ENCODE data around the gene ANKRD24. TPM values are rescaled to one million over a fixed set of nuclear protein-coding genes. Genes with fewer than 3 reads are reported as not detected.

The ANKRD24 gene
- total and polyA plus RNA-seq, 4 donors, result 0.68 to 2.4 (median 1.3) TPM

DNA sequence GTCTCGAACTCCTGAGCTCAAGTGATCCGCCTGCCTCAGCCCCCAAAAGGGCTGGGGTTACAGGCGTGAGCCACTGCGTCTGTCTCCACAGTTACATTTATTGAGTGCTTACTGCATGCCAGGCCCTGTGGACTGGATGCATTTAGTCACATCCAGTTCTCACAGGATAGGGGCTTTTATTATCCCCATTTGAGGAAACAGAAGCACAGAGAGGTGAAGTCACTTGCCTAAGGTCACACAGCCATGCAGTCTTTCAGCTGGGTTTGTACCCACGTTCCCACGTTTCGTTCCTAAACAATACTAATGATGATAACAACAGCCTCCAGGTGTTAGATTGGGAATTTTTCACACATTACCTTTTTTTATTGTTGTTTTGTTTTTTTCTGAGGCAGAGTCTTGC is 37.7 kb downstream of the ANKRD24 start:
- TF ChIP-seq, protein P1, sequence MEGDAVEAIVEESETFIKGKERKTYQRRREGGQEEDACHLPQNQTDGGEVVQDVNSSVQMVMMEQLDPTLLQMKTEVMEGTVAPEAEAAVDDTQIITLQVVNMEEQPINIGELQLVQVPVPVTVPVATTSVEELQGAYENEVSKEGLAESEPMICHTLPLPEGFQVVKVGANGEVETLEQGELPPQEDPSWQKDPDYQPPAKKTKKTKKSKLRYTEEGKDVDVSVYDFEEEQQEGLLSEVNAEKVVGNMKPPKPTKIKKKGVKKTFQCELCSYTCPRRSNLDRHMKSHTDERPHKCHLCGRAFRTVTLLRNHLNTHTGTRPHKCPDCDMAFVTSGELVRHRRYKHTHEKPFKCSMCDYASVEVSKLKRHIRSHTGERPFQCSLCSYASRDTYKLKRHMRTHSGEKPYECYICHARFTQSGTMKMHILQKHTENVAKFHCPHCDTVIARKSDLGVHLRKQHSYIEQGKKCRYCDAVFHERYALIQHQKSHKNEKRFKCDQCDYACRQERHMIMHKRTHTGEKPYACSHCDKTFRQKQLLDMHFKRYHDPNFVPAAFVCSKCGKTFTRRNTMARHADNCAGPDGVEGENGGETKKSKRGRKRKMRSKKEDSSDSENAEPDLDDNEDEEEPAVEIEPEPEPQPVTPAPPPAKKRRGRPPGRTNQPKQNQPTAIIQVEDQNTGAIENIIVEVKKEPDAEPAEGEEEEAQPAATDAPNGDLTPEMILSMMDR (IDR thresholded peaks at IDR 0.05; ENCODE audit: control extremely low read depth, extremely low read depth), result no peak
- no peaks in the 10 kb centered on the region for H3K4me1 ChIP-seq (ENCODE audit: control insufficient read depth in 5 of 5, insufficient read depth in 5 of 5, low read length in 5 of 5)
- ATAC-seq (ENCODE audit: insufficient read depth, low FRiP score), result no peak
- no peaks in the 10 kb centered on the region for H3K9me3 ChIP-seq (ENCODE audit: control insufficient read depth in 4 of 4, insufficient read depth in 3 of 4, low read length in 3 of 4)
- H3K9ac ChIP-seq (ENCODE audit: insufficient read depth in 1 of 2, low read length in 2 of 2), result no peak overlapping the region
- H3K27ac ChIP-seq (ENCODE audit: low read depth in 1 of 2, low read length in 1 of 2), result no peak overlapping the region
- H3K36me3 ChIP-seq (ENCODE audit: control insufficient read depth in 4 of 4, insufficient read depth in 4 of 4, low read length in 4 of 4), result no peaks in the 10 kb centered on the region
- no peak for DNase-seq
- H3K27me3 ChIP-seq (ENCODE audit: control insufficient read depth in 3 of 3, insufficient read depth in 3 of 3, low read length in 2 of 3), result no peaks in the 10 kb centered on the region
- 94 to 96% methylated on average over 7 of the region's 7 CpGs for WGBS, 2 donors
- no peak overlapping the region for H3K4me3 ChIP-seq

DNA sequence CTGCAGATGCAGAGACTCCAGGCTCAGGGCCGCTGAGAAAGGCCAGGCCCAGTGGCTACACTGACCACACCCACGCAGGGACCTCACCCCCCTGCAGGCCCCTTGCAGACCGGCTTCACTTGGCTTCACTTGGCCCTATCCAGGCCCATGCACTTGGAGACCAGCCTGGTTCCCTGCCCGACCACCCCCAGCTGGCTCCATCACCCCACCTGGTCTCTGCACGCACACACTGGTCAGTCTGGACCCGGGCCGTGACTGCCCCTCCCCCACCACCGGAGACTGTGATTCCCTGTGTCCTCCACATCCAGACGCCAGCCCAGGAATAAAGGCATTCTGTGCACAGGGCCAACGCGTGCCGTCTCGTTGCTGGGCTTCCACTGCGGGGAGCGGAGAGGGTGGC is 42.0 kb downstream of the ANKRD24 start:
- no peak for ATAC-seq (ENCODE audit: insufficient read depth, low FRiP score)
- peaks cover 0 to 3% (median 0%) of the 10 kb centered on the region in 5 donors for H3K4me1 ChIP-seq (ENCODE audit: control insufficient read depth in 5 of 5, insufficient read depth in 5 of 5, low read length in 5 of 5)

DNA sequence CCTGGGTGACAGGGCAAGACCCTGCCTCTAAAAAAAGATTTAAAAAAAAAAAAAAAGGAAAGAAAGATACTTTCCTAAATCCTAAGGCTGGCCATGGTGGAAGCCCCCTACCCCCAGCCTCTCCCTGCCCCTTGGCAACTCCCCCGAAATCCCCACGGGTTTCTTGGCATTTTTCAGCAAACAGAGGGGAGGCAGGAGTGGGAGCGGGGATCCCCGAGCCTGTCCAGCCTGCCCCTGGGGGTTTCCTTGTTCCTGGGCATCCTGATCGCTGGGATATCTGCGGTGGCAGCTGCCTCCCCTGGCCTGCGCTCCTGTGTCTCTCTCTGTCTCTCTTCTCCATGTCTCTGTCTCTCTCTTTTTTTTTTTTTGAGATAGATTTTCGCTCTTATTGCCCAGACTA is 43.4 kb downstream of the ANKRD24 start:
- ATAC-seq (ENCODE audit: insufficient read depth, low FRiP score) (no peak), DNase-seq (no peak)
- peaks cover 0 to 18% (median 17%) of the 10 kb centered on the region in 3 donors for H3K27me3 ChIP-seq (ENCODE audit: control insufficient read depth in 3 of 3, insufficient read depth in 3 of 3, low read length in 2 of 3)
- WGBS, 2 donors, result 76 to 84% methylated on average over 8 of the region's 8 CpGs
- no peak overlapping the region for H3K4me3 ChIP-seq
- no peaks in the 10 kb centered on the region for H3K36me3 ChIP-seq (ENCODE audit: control insufficient read depth in 4 of 4, insufficient read depth in 4 of 4, low read length in 4 of 4)
- H3K27ac ChIP-seq (ENCODE audit: low read depth in 1 of 2, low read length in 1 of 2), result no peak overlapping the region
- peaks cover 0 to 5% (median 0%) of the 10 kb centered on the region in 5 donors for H3K4me1 ChIP-seq (ENCODE audit: control insufficient read depth in 5 of 5, insufficient read depth in 5 of 5, low read length in 5 of 5)
- H3K9me3 ChIP-seq (ENCODE audit: control insufficient read depth in 4 of 4, insufficient read depth in 3 of 4, low read length in 3 of 4), result peaks cover 0 to 2% (median 0%) of the 10 kb centered on the region in 4 donors
- H3K9ac ChIP-seq (ENCODE audit: insufficient read depth in 1 of 2, low read length in 2 of 2), result no peak overlapping the region
- TF ChIP-seq, protein P1 (IDR thresholded peaks at IDR 0.05; ENCODE audit: control extremely low read depth, extremely low read depth), result no peak

More for the DNA sequence above, 42.0 kb downstream of the ANKRD24 start:
- H3K9ac ChIP-seq (ENCODE audit: insufficient read depth in 1 of 2, low read length in 2 of 2), result no peak overlapping the region
- peaks cover 0 to 15% (median 14%) of the 10 kb centered on the region in 3 donors for H3K27me3 ChIP-seq (ENCODE audit: control insufficient read depth in 3 of 3, insufficient read depth in 3 of 3, low read length in 2 of 3)
- no peaks in the 10 kb centered on the region for H3K36me3 ChIP-seq (ENCODE audit: control insufficient read depth in 4 of 4, insufficient read depth in 4 of 4, low read length in 4 of 4)
- H3K4me3 ChIP-seq, result no peak overlapping the region
- no peak for DNase-seq
- WGBS, 2 donors, result 71 to 83% methylated on average over 15 of the region's 15 CpGs
- no peak overlapping the region for H3K27ac ChIP-seq (ENCODE audit: low read depth in 1 of 2, low read length in 1 of 2)
- TF ChIP-seq, protein P1 (IDR thresholded peaks at IDR 0.05; ENCODE audit: control extremely low read depth, extremely low read depth), result no peak
- H3K9me3 ChIP-seq (ENCODE audit: control insufficient read depth in 4 of 4, insufficient read depth in 3 of 4, low read length in 3 of 4), result no peaks in the 10 kb centered on the region

DNA sequence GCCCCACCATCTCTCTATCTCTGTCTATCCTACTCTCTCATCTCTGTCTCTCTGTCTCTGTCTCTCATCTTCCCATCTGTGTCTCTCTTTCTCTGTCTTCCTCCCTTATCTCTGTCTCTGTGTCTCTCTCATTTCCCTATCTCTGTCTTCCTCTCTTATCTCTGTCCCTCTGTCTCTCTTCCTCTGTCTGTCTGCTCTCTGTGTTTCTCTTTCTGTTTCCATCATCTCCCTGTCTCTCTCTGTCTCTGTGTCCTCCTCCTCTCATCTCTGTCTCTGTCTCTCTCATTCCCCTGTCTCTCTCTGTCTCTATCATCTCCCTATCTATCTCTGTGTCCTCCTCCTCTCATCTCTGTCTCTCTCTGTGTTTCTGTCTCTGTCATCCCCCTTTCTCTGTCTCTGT is 45.3 kb downstream of the ANKRD24 start:
- no peak overlapping the region for H3K27ac ChIP-seq (ENCODE audit: low read depth in 1 of 2, low read length in 1 of 2)
- peaks cover 0 to 2% (median 0%) of the 10 kb centered on the region in 4 donors for H3K9me3 ChIP-seq (ENCODE audit: control insufficient read depth in 4 of 4, insufficient read depth in 3 of 4, low read length in 3 of 4)
- no peak overlapping the region for H3K9ac ChIP-seq (ENCODE audit: insufficient read depth in 1 of 2, low read length in 2 of 2)
- ATAC-seq (ENCODE audit: insufficient read depth, low FRiP score), result no peak
- TF ChIP-seq, protein P1 (IDR thresholded peaks at IDR 0.05; ENCODE audit: control extremely low read depth, extremely low read depth), result no peak
- DNase-seq, result no peak
- peaks cover 0 to 18% (median 17%) of the 10 kb centered on the region in 3 donors for H3K27me3 ChIP-seq (ENCODE audit: control insufficient read depth in 3 of 3, insufficient read depth in 3 of 3, low read length in 2 of 3)
- no peak overlapping the region for H3K4me3 ChIP-seq
- peaks cover 0 to 5% (median 0%) of the 10 kb centered on the region in 5 donors for H3K4me1 ChIP-seq (ENCODE audit: control insufficient read depth in 5 of 5, insufficient read depth in 5 of 5, low read length in 5 of 5)
- H3K36me3 ChIP-seq (ENCODE audit: control insufficient read depth in 4 of 4, insufficient read depth in 4 of 4, low read length in 4 of 4), result no peaks in the 10 kb centered on the region
